ENCODE data around the gene MRPL11.

MRPL11 gene

DNA sequence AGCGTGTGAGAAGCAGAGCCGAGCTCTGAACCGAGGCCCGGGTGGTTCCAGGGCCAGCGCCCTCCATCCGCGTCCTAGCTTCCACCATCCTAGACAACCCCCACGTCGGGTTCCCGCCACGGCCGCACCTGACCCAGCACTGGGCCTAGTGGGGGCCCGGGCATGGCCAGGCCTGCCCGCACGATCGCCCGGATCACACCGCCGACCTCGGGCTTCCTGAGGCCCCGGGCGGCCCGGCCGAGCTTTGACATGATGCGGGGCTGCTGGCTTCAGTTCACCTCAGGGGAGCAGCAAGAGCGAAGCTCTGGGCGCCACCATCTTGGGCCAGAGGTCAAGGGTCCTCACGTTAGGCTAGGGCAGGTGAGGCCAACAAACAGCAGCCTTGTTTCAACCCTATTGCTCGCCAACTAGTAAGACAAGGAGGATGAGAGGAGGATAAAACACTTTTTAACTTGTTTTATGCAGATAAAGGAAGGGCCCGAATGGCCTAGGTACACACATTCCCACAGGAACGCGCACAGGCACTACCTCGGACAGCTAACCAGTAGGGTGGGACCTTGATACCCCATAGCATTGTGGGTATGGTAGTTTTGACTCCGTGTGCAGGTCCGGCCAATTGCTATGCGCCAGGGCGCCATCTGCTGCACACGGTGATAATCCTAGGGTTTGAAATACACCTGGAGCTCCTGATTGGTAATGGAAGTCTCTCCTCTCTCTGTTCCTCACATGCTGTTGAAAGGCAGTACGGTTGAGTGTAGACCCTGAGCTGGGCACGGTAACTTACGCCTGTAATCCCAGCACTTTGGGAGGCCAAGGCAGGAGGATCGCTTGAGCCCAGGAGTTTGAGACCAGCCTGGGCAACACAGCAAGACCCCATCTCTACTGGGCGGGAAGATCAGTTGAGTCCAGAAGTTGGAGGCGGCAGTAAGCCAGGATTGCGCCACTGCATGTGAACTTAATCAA, at the start of gene MRPL11:
TSS of gene MRPL11 (minus strand) at position 345 of the 963 bp plus-strand sequence. CDS start at position 251, 94 bp downstream.
- TF ChIP-seq CTCF (IDR thresholded peaks at IDR 0.05; ENCODE audit: insufficient read depth, missing control alignments) = peak; percentile 84
- FAIRE-seq = peak; percentile 89

DNA sequence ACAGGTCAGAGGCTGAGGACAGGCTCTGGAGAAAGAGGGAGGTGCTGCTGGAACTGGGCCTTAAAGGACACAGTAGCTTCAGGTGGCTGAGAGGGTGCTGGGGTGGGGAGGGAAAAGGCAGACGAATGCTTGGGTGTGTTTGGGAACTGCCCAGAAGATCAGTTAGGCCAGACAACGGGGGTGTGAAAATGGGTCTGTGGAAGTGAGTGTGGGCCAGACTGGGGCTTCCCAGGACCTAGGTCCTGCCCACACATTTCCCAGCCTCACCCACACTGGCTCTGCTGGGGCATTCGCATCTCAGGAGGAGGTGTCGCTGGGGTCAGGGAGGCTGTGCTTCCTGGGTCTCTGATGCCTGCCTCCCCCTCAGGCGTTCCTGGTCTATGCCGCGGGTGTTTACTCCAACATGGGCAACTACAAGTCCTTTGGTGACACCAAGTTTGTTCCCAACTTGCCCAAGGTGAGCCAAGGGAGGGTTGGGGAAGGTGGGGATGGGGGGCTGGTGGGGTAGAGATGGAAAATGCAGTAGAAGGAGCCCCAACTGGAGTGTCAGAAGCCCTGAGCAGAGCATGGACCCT, 46.2 kb upstream of the MRPL11 start:
- FAIRE-seq = no peak
- TF ChIP-seq CTCF (IDR thresholded peaks at IDR 0.05; ENCODE audit: insufficient read depth, missing control alignments) = no peak
- DNase-seq (ENCODE audit: insufficient read length, low spot score) = no peak

More for the DNA sequence above, at the start of gene MRPL11:
- peak; percentile 88 for DNase-seq (ENCODE audit: insufficient read length, low spot score)

DNA sequence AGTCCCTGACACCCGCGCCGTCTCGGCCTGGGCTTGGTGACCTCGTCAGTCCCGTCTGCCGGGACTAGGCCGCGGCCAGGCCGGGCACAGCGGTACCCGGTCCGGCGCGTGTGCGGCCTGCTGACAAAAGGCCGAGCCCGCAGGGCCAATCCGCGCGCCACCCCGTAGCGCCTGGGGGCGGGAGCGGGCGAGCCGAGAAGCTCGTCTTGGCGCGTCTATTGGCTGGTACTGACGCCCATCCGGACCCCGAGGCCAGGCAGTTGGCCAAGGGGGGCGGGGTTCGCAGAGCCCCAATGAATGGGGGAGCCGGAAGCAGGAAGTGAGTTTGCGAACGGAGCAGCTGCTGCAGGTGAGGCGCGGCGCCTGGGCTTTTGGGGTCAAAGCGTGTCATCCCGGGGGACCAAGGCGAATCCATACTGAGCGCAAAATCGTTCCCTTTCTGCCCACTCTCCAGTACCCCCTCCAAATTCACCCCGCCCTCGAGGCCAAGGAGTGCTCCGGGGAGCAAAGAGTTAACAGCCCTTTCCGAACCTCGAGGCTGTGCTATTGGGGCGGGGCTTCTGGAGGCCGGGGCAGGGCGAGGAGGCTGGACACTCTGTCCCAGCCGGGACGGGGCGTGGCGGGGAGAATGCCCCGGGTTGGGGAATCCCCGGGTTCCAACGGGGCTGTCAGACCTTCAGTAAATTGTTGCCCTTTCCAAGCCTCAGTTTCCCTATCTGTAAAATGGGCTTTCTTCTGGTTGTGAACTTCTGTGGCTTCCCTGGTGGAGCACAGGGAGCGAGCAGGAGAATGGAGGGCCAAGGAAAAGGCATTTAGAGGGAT, 41.7 kb upstream of the MRPL11 start, which contains the start of gene DPP3:
TSS of gene DPP3 (plus strand) at position 318 of the 822 bp plus-strand sequence. CDS start 1,767 bp downstream, outside the sequence.
- no peak for FAIRE-seq
- no peak for TF ChIP-seq CTCF (IDR thresholded peaks at IDR 0.05; ENCODE audit: insufficient read depth, missing control alignments)

GRCh38 chr11:66479394-66480116, 40.9 kb upstream of the MRPL11 start:
- DNase-seq (ENCODE audit: insufficient read length, low spot score) = no peak
- TF ChIP-seq CTCF (IDR thresholded peaks at IDR 0.05; ENCODE audit: insufficient read depth, missing control alignments) = no peak
- FAIRE-seq = no peak

More for the DNA sequence above, 41.7 kb upstream of the MRPL11 start, which contains the start of gene DPP3:
- DNase-seq (ENCODE audit: insufficient read length, low spot score) = peak; percentile 100

- DNase-seq (ENCODE audit: insufficient read length, low spot score) (no peak), FAIRE-seq (no peak)
- peak; percentile 68 for TF ChIP-seq CTCF (IDR thresholded peaks at IDR 0.05; ENCODE audit: insufficient read depth, missing control alignments)
These were observed 40.2 kb upstream of the MRPL11 start for GRCh38 chr11:66478729-66479393.

All from D721Med (cell line).